HFFc6 (cell line): ENCODE results near the gene PEX13. TPM values are rescaled to one million over a fixed set of nuclear protein-coding genes. Genes with fewer than 3 reads are reported as not detected.
"Not testable (repeated sequence)": the region's sequence is repeated elsewhere in the genome, so short reads cannot be mapped to it uniquely, and the experiment has no call there.

Experiments used
- DNase-seq: peaks from one replicate; pipeline ENCODE4 v3.0.0-alpha.2; 2018
- H3K27ac Mint-ChIP-seq: 2 replicates; pipeline ENCODE4 v1.8.0; 2020; ENCODE audit warnings: mild to moderate bottlenecking, mixed read lengths
- H3K27me3 Mint-ChIP-seq: 2 replicates; pipeline ENCODE4 v1.8.0; 2021; ENCODE audit warnings: mild to moderate bottlenecking, moderate library complexity, mixed read lengths; ENCODE audit not compliant: insufficient read depth
- H3K36me3 Mint-ChIP-seq: 2 replicates; pipeline ENCODE4 v1.8.0; 2021; ENCODE audit warnings: low read depth, mixed read lengths
- H3K4me1 Mint-ChIP-seq: 2 replicates; pipeline ENCODE4 v1.8.0; 2020; ENCODE audit warnings: low read depth, mixed read lengths
- H3K4me3 Mint-ChIP-seq: 2 replicates; pipeline ENCODE4 v1.8.0; 2020; ENCODE audit warnings: mild to moderate bottlenecking, moderate library complexity, mixed read lengths
- H3K9me3 Mint-ChIP-seq: 2 replicates; pipeline ENCODE4 v1.8.0; 2020; ENCODE audit warnings: mild to moderate bottlenecking, mixed read lengths
- CTCF ChIP-seq: fragments of 200-600 bp; sonication (generic); IDR thresholded peaks from 2 replicates; pipeline ENCODE4 v1.5.0; 2021; ENCODE audit warnings: antibody characterized with exemption, mild to moderate bottlenecking
- total RNA-seq, 6 experiments: library from RNA; stranded (reverse); fragmentation: NEBNext Ultra II Directional; extraction: Animal tissue kit (Norgen Biotek cat#: 25700); gene quantifications; 2 replicates in 1 of 6; 3 replicates in 5 of 6; pipeline ENCODE4 v1.2.3, GENCODE V29; 2021

Gene PEX13
- total RNA-seq, 6 experiments from 2014 or later: 21.2 to 24.1 (median 22.4) TPM

DNA sequence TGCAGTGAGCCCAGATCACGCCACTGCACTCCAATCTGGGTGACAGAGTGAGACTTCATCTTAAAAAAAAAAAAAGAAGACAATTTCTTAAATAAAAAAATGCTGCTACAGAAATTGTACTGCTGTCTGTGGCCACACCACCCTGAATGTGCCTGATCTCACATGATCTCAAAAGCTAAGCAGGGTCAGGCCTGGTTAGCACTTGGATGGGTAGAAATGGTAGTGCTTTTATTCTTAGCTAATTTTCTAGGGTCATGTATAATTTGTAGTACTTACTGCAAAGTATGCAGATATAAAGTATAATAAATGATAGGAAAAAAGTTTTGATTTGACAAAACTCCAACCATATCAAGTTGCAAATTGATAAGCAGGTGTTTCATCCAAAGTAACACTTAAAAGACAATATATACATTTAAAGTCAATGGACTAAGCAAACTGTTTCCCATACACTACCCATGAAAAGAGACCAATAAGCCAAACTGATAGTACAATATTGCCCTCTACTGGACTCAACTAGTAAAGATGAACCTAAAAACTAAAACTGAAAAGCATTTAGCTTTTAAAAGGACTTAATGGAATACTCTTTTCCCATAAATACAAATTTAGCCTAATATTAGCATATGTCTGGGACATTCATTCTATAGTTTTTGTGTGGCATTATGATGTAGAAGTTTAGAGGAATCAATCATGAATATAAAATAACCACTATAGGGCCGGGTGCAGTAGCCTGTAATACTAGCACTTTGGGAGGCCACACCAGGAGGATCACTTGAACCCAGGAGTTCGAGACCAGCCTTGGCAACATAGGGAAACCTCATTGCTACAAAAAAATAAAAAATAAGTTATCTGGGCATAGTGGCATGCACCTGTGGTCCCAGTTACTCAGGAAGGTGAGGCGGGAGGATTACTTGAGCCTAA lies 18.6 kb upstream of the PEX13 start:
- peak; percentile 47 for DNase-seq
- Mint-ChIP-seq H3K36me3 (no peaks in the 10 kb centered on the region), H3K4me1 (0 out of 2 replicates have a peak, but pooled peaks cover under 1% of the 10 kb centered on the region), H3K4me3 (no peak overlapping the region), H3K27me3 (no peaks in the 10 kb centered on the region), H3K27ac (no peak overlapping the region), H3K9me3 (no peaks in the 10 kb centered on the region)
- peak; percentile 86 for TF ChIP-seq CTCF

DNA sequence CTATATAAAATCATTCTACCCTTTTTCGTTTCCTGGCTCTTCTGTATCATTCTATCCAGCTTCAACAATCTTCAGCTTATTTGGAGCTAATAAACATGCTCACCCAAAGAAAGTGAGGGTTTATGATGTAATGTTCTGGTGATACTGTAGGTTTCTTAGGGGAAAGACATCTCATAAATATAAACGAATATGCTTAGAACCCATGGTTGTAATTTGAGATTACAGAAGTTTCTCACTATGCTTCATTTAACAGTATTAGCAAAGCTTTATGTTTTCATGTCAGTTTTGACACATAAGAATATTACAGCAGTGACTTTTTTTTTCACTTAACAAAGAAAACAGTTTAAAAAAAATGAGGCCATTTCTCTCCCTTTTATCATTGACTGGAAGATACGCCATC lies 11.8 kb upstream of the PEX13 start:
- no peak for DNase-seq
- no peak overlapping the region for H3K27ac Mint-ChIP-seq
- no peaks in the 10 kb centered on the region for H3K9me3 Mint-ChIP-seq
- H3K36me3 Mint-ChIP-seq: no peaks in the 10 kb centered on the region
- H3K27me3 Mint-ChIP-seq: no peaks in the 10 kb centered on the region
- TF ChIP-seq CTCF: no peak
- H3K4me1 Mint-ChIP-seq: peaks cover 16% of the 10 kb centered on the region; the same call in 1 of the 2 replicates
- no peak overlapping the region for H3K4me3 Mint-ChIP-seq

- no peaks in the 10 kb centered on the region for H3K9me3 Mint-ChIP-seq
- no peak overlapping the region for H3K4me3 Mint-ChIP-seq
- H3K27ac Mint-ChIP-seq: no peak overlapping the region
Measured at GRCh38 chr2:61006486-61007105, 10.9 kb upstream of the PEX13 start.

GRCh38 chr2:61009355-61009754 lies 8.2 kb upstream of the PEX13 start:
- Mint-ChIP-seq H3K9me3 (no peaks in the 10 kb centered on the region), H3K27me3 (no peaks in the 10 kb centered on the region), H3K4me3 (no peak overlapping the region), H3K27ac (no peak overlapping the region), H3K36me3 (no peaks in the 10 kb centered on the region), H3K4me1 (peaks cover 35% of the 10 kb centered on the region)
- TF ChIP-seq CTCF: no peak
- no peak for DNase-seq

More at GRCh38 chr2:61006486-61007105, 10.9 kb upstream of the PEX13 start:
- DNase-seq: no peak
- H3K36me3 Mint-ChIP-seq: no peaks in the 10 kb centered on the region
- no peak for TF ChIP-seq CTCF
- peaks cover 20% of the 10 kb centered on the region for H3K4me1 Mint-ChIP-seq
- no peaks in the 10 kb centered on the region for H3K27me3 Mint-ChIP-seq

- DNase-seq: no peak
- Mint-ChIP-seq H3K27me3 (no peaks in the 10 kb centered on the region), H3K27ac (peak overlapping the region; percentile 62), H3K9me3 (no peaks in the 10 kb centered on the region), H3K36me3 (no peaks in the 10 kb centered on the region; the same call in 1 of the 2 replicates), H3K4me1 (peaks cover 49% of the 10 kb centered on the region), H3K4me3 (peak overlapping the region; percentile 32)
- no peak for TF ChIP-seq CTCF
Measured at GRCh38 chr2:61011678-61012077, 5.8 kb upstream of the PEX13 start.

- not testable (repeated sequence) for H3K9me3 Mint-ChIP-seq, H3K36me3 Mint-ChIP-seq, H3K27me3 Mint-ChIP-seq
- Mint-ChIP-seq H3K27ac (peak overlapping the region; percentile 62), H3K4me1 (peaks cover 47% of the 10 kb centered on the region), H3K4me3 (peak overlapping the region; percentile 32)
- DNase-seq: peak; percentile 73
Measured at GRCh38 chr2:61012303-61012702, 5.2 kb upstream of the PEX13 start.
